ENCODE data around the gene FGFBP2.

GRCh38 chr4:15917297-15917696 is 45.7 kb downstream of the FGFBP2 start:
- no peak for TF ChIP-seq POLR2A (IDR thresholded peaks at IDR 0.05; ENCODE audit: low read length)
- no peak for TF ChIP-seq GATA1 (IDR thresholded peaks at IDR 0.05; ENCODE audit: low read depth, low read length)
